Astrocyte of the cerebellum (primary cell): ENCODE results near the gene UBE2D2.

Experiments used
- DNase-seq: peaks from one replicate; pipeline ENCODE4 v3.0.0-alpha.2; 2011; ENCODE audit warnings: low read depth
- H3K4me3 ChIP-seq: 2 replicates; pipeline ENCODE4 v1.5.1; 2011; ENCODE audit warnings: mild to moderate bottlenecking, low read depth, low read length, moderate library complexity
- CTCF ChIP-seq: IDR thresholded peaks from 2 replicates; pipeline ENCODE4 v1.5.1; 2012; ENCODE audit warnings: low read length, low read depth, moderate library complexity, mild to moderate bottlenecking; ENCODE audit errors: missing control alignments
- in situ Hi-C: cut with HindIII; loops from 2 replicates; pipeline ENCODE4 v1.10.0; 2017; ENCODE audit warnings: low sequenced_read_pairs

UBE2D2 gene

GRCh38 chr5:139634028-139634325 lies 72.8 kb downstream of the UBE2D2 start:
- TF ChIP-seq CTCF = no peak
- no peak overlapping the region for H3K4me3 ChIP-seq
- DNase-seq = no peak
- in situ Hi-C loops = loop anchor here (5.0 kb wide), 1 partner anchor 138 kb away; no protein-coding TSS in a partner anchor

- no peak for DNase-seq
- no peak for TF ChIP-seq CTCF
- H3K4me3 ChIP-seq = no peak overlapping the region
- in situ Hi-C loops = loop anchor here (5.0 kb wide), 1 partner anchor 138 kb away; no protein-coding TSS in a partner anchor
Measured at GRCh38 chr5:139634541-139634940, 73.4 kb downstream of the UBE2D2 start.

GRCh38 chr5:139635191-139635590 lies 74.1 kb downstream of the UBE2D2 start:
- no peak overlapping the region for H3K4me3 ChIP-seq
- in situ Hi-C loops = no loop called here
- no peak for TF ChIP-seq CTCF

GRCh38 chr5:139635606-139636206 lies 74.6 kb downstream of the UBE2D2 start:
- DNase-seq = peak; percentile 79
- in situ Hi-C loops = no loop called here
- H3K4me3 ChIP-seq = no peak overlapping the region
- peak; percentile 71 for TF ChIP-seq CTCF

More at GRCh38 chr5:139635191-139635590, 74.1 kb downstream of the UBE2D2 start:
- DNase-seq = no peak

GRCh38 chr5:139636207-139636792 lies 75.2 kb downstream of the UBE2D2 start:
- H3K4me3 ChIP-seq = no peak overlapping the region
- no peak for DNase-seq
- in situ Hi-C loops = no loop called here
- no peak for TF ChIP-seq CTCF

GRCh38 chr5:139636975-139637408 lies 75.9 kb downstream of the UBE2D2 start:
- no peak for TF ChIP-seq CTCF
- H3K4me3 ChIP-seq = peak overlapping the region; percentile 34
- in situ Hi-C loops = no loop called here
- no peak for DNase-seq
